ENCODE data around the gene RAD51B.

DNA sequence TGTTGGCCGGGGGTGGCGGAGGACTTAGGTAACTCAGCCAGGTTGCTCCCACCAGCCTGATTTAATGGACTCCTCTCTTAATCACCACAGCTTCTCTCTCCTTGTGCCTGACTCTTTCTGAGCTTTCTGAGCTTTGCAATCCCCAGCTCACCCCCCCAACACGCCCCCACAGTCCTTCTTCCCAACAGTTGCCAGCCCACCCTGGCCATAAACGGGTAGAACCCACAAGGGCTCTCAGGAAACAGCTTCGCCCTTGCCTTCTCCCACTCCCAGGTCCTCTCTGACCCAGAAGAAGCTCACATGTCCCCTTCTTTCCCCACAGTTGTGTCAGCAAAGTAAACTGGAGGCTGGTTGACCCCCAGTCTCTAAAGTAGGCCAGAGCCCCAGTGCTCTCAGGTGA, 940.4 kb downstream of the RAD51B start:
- TF ChIP-seq POLR2A (IDR thresholded peaks at IDR 0.05): no peak
- TF ChIP-seq, protein P1, sequence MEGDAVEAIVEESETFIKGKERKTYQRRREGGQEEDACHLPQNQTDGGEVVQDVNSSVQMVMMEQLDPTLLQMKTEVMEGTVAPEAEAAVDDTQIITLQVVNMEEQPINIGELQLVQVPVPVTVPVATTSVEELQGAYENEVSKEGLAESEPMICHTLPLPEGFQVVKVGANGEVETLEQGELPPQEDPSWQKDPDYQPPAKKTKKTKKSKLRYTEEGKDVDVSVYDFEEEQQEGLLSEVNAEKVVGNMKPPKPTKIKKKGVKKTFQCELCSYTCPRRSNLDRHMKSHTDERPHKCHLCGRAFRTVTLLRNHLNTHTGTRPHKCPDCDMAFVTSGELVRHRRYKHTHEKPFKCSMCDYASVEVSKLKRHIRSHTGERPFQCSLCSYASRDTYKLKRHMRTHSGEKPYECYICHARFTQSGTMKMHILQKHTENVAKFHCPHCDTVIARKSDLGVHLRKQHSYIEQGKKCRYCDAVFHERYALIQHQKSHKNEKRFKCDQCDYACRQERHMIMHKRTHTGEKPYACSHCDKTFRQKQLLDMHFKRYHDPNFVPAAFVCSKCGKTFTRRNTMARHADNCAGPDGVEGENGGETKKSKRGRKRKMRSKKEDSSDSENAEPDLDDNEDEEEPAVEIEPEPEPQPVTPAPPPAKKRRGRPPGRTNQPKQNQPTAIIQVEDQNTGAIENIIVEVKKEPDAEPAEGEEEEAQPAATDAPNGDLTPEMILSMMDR (IDR thresholded peaks at IDR 0.05): no peak

All from thyroid gland (tissue), 4 donors.